ENCODE results near the gene QPRT. TPM values are rescaled to one million over a fixed set of nuclear protein-coding genes. Genes with fewer than 3 reads are reported as not detected.
"Not testable (repeated sequence)": the region's sequence is repeated elsewhere in the genome, so short reads cannot be mapped to it uniquely, and the experiment has no call there.

Gene QPRT
- total and polyA plus RNA-seq, 2 of the 8 experiments (the other 6 are each of a cell fraction or from before 2014, with no cell fraction given): 89.0 to 102 TPM

DNA sequence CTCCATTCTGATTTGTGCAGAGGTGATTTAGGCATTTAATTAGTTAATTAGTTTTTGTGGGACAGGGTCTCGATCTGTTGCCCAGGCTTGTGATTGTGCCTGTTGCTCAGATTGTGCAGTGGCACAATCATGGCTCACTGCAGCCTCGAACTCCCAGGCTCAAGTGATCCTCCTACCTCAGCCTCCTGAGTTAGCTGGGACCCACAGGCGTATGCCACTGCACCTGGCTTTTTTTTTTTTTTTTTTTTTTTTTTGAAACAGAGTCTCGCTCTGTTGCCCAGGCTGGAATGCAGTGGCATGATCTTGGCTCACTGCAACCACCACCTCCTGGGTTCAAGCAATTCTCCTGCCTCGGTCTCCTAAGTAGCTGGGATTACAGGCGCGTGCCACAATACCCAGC, 25.1 kb upstream of the QPRT start:
- H4K20me1 ChIP-seq (replicated peaks in 1 of 2; ENCODE audit: control insufficient read depth in 1 of 2, insufficient read depth in 2 of 2, low read length in 2 of 2); H2BK5ac ChIP-seq (ENCODE audit: low read depth, low read length); H3K4ac ChIP-seq (replicated peaks; ENCODE audit: insufficient read length, low read depth, low read length); H3K9ac ChIP-seq (replicated peaks in 1 of 4; ENCODE audit: extremely low read depth in 1 of 4, low read depth in 3 of 4, low read length in 3 of 4); H3K79me1 ChIP-seq (ENCODE audit: low read depth, low read length); H3K18ac ChIP-seq (ENCODE audit: extremely low read depth, low read length); H2BK120ac ChIP-seq (replicated peaks; ENCODE audit: low read depth, low read length); H3K23ac ChIP-seq (ENCODE audit: insufficient read length); H3K4me3 ChIP-seq (ENCODE audit: extremely low read depth in 1 of 4, insufficient read depth in 2 of 4, low read depth in 3 of 4, low read length in 4 of 4); H3K27me3 ChIP-seq (replicated peaks in 1 of 4; ENCODE audit: control insufficient read depth in 3 of 4, extremely low read depth in 1 of 4, insufficient read depth in 3 of 4, low read length in 3 of 4); H3K4me2 ChIP-seq (ENCODE audit: insufficient read depth in 1 of 2, low read depth in 2 of 2, low read length in 2 of 2); FAIRE-seq; H4K8ac ChIP-seq (ENCODE audit: extremely low read depth, insufficient read depth, low read length); H2AK5ac ChIP-seq (ENCODE audit: low read depth, low read length); DNase-seq (ENCODE audit: low read depth in 1 of 2, low spot score in 2 of 2); H2BK20ac ChIP-seq (ENCODE audit: low read length); H2BK15ac ChIP-seq (ENCODE audit: low read length); H4K91ac ChIP-seq (replicated peaks; ENCODE audit: insufficient read length, low read length); H3K56ac ChIP-seq (replicated peaks; ENCODE audit: insufficient read length, low read depth, low read length); H3K79me2 ChIP-seq (ENCODE audit: control insufficient read depth in 1 of 2, insufficient read depth in 2 of 2, low read length in 2 of 2); H3K4me1 ChIP-seq (replicated peaks in 1 of 4; ENCODE audit: control insufficient read depth in 3 of 4, insufficient read depth in 4 of 4, low read length in 3 of 4); H3K27ac ChIP-seq (ENCODE audit: low read depth, low read length); H3K9me3 ChIP-seq (ENCODE audit: insufficient read depth in 2 of 2, low read depth in 1 of 2, low read length in 1 of 2); H4K5ac ChIP-seq (ENCODE audit: insufficient read length, low read depth, low read length); H3K23me2 ChIP-seq (ENCODE audit: low read depth, low read length); H2BK12ac ChIP-seq (ENCODE audit: low read depth, low read length); H3K14ac ChIP-seq (ENCODE audit: insufficient read length); H2AFZ ChIP-seq (ENCODE audit: low read length); H3K36me3 ChIP-seq (ENCODE audit: control insufficient read depth in 2 of 4, insufficient read depth in 4 of 4, low read length in 3 of 4): not testable (repeated sequence)
- 93% methylated on average over 5 of the region's 7 CpGs; no CpG with 5 or more reads in 1 of the 2 experiments for WGBS, 2 experiments (ENCODE audit: extremely low coverage in 1 of 2, insufficient coverage in 1 of 2, insufficient read length in 1 of 2, insufficient replicate concordance in 2 of 2, low coverage in 1 of 2, low lambda C conversion rate in 2 of 2, missing lambda C conversion rate in 1 of 2)
- ChIA-PET POLR2A (ENCODE audit: partially characterized antibody) (interaction anchor here (0.9 to 3.3 kb wide), 2 partner anchors 12 to 13 kb away, joined by 3 to 12 read pairs; no protein-coding TSS in a partner anchor), CTCF (ENCODE audit: partially characterized antibody) (interaction anchor here (0.9 kb wide), 1 partner anchor 12 kb away, joined by 3 read pairs; no protein-coding TSS in a partner anchor)
